Ectodermal cell (in vitro differentiated cells): Measurements from ENCODE around the gene U2AF2.

Source experiments
- H3K27ac ChIP-seq: 2 replicates; pipeline ENCODE4 v1.7.0; 2013; ENCODE audit warnings: mild to moderate bottlenecking, low read depth, low read length; ENCODE audit not compliant: insufficient read depth, poor library complexity, severe bottlenecking
- H3K27me3 ChIP-seq: 2 replicates; pipeline ENCODE4 v1.7.0; 2013; ENCODE audit warnings: mild to moderate bottlenecking, low read length; ENCODE audit not compliant: insufficient read depth, control insufficient read depth, poor library complexity, severe bottlenecking
- H3K36me3 ChIP-seq: one replicate; pipeline ENCODE4 v1.7.0; 2013; ENCODE audit warnings: low read length; ENCODE audit not compliant: control insufficient read depth, insufficient read depth
- H3K4me1 ChIP-seq: one replicate; pipeline ENCODE4 v1.7.0; 2013; ENCODE audit warnings: low read length; ENCODE audit not compliant: control insufficient read depth, insufficient read depth
- H3K4me3 ChIP-seq: 2 replicates; pipeline ENCODE4 v1.7.0; 2013; ENCODE audit warnings: low read depth, low read length, control low read depth; ENCODE audit not compliant: insufficient read depth
- H3K9me3 ChIP-seq: 2 replicates; pipeline ENCODE4 v1.7.0; 2013; ENCODE audit warnings: mild to moderate bottlenecking, low read length, moderate library complexity; ENCODE audit not compliant: control insufficient read depth
- WGBS, 2 experiments: methylation state at CpG; one replicate each; pipeline ENCODE4 v1.1.7; 2013; ENCODE audit warnings: missing lambda C conversion rate in 2 of 2; 5-methylcytosine and 5-hydroxymethylcytosine counted together

Gene U2AF2

GRCh38 chr19:55621673-55622231 lies 33.1 kb upstream of the U2AF2 start:
- Histone ChIP-seq H3K36me3 (peaks cover 13% of the 10 kb centered on the region), H3K4me1 (no peaks in the 10 kb centered on the region), H3K9me3 (no peaks in the 10 kb centered on the region), H3K27ac (no peak overlapping the region), H3K4me3 (no peak overlapping the region), H3K27me3 (no peaks in the 10 kb centered on the region)
- 96 to 97% methylated on average over 55 of the region's 55 CpGs for WGBS, 2 experiments

- H3K4me1 ChIP-seq = no peaks in the 10 kb centered on the region
- no peak overlapping the region for H3K27ac ChIP-seq
- H3K4me3 ChIP-seq = no peak overlapping the region
- whole genome bisulfite sequencing, 2 experiments = 95 to 96% methylated on average over 40 of the region's 40 CpGs
- no peaks in the 10 kb centered on the region for H3K9me3 ChIP-seq
- no peaks in the 10 kb centered on the region for H3K27me3 ChIP-seq
- H3K36me3 ChIP-seq = peaks cover 11% of the 10 kb centered on the region
Observed at GRCh38 chr19:55622242-55622969, 32.4 kb upstream of the U2AF2 start.

- H3K9me3 ChIP-seq = no peaks in the 10 kb centered on the region
- H3K27me3 ChIP-seq = no peaks in the 10 kb centered on the region
- no peaks in the 10 kb centered on the region for H3K4me1 ChIP-seq
- WGBS, 2 experiments = 90 to 94% methylated on average over 6 to 7 of the region's 7 CpGs
- H3K4me3 ChIP-seq = no peak overlapping the region
- H3K36me3 ChIP-seq = peaks cover 9% of the 10 kb centered on the region
- H3K27ac ChIP-seq = no peak overlapping the region
Observed at GRCh38 chr19:55623130-55623529, 31.7 kb upstream of the U2AF2 start.

GRCh38 chr19:55623561-55623960 lies 31.3 kb upstream of the U2AF2 start:
- Histone ChIP-seq H3K4me1 (no peaks in the 10 kb centered on the region), H3K27ac (no peak overlapping the region), H3K4me3 (peak overlapping the region; percentile 56), H3K36me3 (peaks cover 9% of the 10 kb centered on the region), H3K27me3 (no peaks in the 10 kb centered on the region), H3K9me3 (no peaks in the 10 kb centered on the region)
- WGBS, 2 experiments = 91 to 92% methylated on average over 7 of the region's 7 CpGs

GRCh38 chr19:55624109-55625003 lies 30.5 kb upstream of the U2AF2 start, which contains the start of gene ZNF784:
TSS of gene ZNF784 (minus strand) at chr19:55624566. CDS start at chr19:55624561, 5 bp downstream.
- Histone ChIP-seq H3K27ac (peak within 1 kb of the TSS; percentile 91), H3K36me3 (peaks cover 9% of the 10 kb centered on the region), H3K9me3 (no peaks in the 10 kb centered on the region), H3K4me3 (peak within 1 kb of the TSS; percentile 56), H3K27me3 (no peaks in the 10 kb centered on the region), H3K4me1 (no peaks in the 10 kb centered on the region)
- WGBS, 2 experiments = 2% methylated on average over 49 to 54 of the region's 56 CpGs

GRCh38 chr19:55625004-55625326 lies 29.9 kb upstream of the U2AF2 start:
- H3K4me1 ChIP-seq = no peaks in the 10 kb centered on the region
- H3K27ac ChIP-seq = no peak overlapping the region
- peaks cover 9% of the 10 kb centered on the region for H3K36me3 ChIP-seq
- H3K4me3 ChIP-seq = peak overlapping the region; percentile 56
- H3K9me3 ChIP-seq = no peaks in the 10 kb centered on the region
- WGBS, 2 experiments = 62 to 68% methylated on average over 11 of the region's 11 CpGs
- H3K27me3 ChIP-seq = no peaks in the 10 kb centered on the region

- H3K9me3 ChIP-seq = no peaks in the 10 kb centered on the region
- H3K27ac ChIP-seq = no peak overlapping the region
- WGBS, 2 experiments = 93 to 95% methylated on average over 11 of the region's 11 CpGs
- H3K27me3 ChIP-seq = no peaks in the 10 kb centered on the region
- no peaks in the 10 kb centered on the region for H3K4me1 ChIP-seq
- no peak overlapping the region for H3K4me3 ChIP-seq
- H3K36me3 ChIP-seq = peaks cover under 1% of the 10 kb centered on the region
Observed at GRCh38 chr19:55626350-55626749, 28.5 kb upstream of the U2AF2 start.

- WGBS, 2 experiments = 32 to 38% methylated on average over 3 of the region's 3 CpGs
Observed at GRCh38 chr19:55632463-55632834, 22.4 kb upstream of the U2AF2 start.

GRCh38 chr19:55633861-55634260 lies 21.0 kb upstream of the U2AF2 start:
- H3K36me3 ChIP-seq = no peaks in the 10 kb centered on the region
- H3K9me3 ChIP-seq = no peaks in the 10 kb centered on the region
- 95 to 97% methylated on average over 8 of the region's 8 CpGs for WGBS, 2 experiments
- peaks cover 8% of the 10 kb centered on the region for H3K4me1 ChIP-seq
- H3K27me3 ChIP-seq = no peaks in the 10 kb centered on the region
- H3K27ac ChIP-seq = no peak overlapping the region
- H3K4me3 ChIP-seq = no peak overlapping the region

More at GRCh38 chr19:55632463-55632834, 22.4 kb upstream of the U2AF2 start:
- H3K4me1 ChIP-seq = peaks cover 8% of the 10 kb centered on the region
- H3K27me3 ChIP-seq = no peaks in the 10 kb centered on the region
- no peak overlapping the region for H3K4me3 ChIP-seq
- H3K36me3 ChIP-seq = no peaks in the 10 kb centered on the region
- H3K27ac ChIP-seq = no peak overlapping the region
- H3K9me3 ChIP-seq = no peaks in the 10 kb centered on the region

- 9 to 12% methylated on average over 9 of the region's 9 CpGs for WGBS, 2 experiments
- Histone ChIP-seq H3K9me3 (no peaks in the 10 kb centered on the region), H3K27me3 (no peaks in the 10 kb centered on the region), H3K27ac (peak overlapping the region; percentile 41), H3K36me3 (no peaks in the 10 kb centered on the region), H3K4me3 (peak overlapping the region; percentile 69), H3K4me1 (peaks cover 13% of the 10 kb centered on the region)
Observed at GRCh38 chr19:55635334-55635717, 19.5 kb upstream of the U2AF2 start.
